ENCODE measurements around the gene SLC9A9. TPM values are rescaled to one million over a fixed set of nuclear protein-coding genes. Genes with fewer than 3 reads are reported as not detected.

SLC9A9 gene
- total and polyA plus RNA-seq, 2 of the 8 experiments (the other 6 are each of a cell fraction or from before 2014, with no cell fraction given) = 0.48 to 1.1 TPM

DNA sequence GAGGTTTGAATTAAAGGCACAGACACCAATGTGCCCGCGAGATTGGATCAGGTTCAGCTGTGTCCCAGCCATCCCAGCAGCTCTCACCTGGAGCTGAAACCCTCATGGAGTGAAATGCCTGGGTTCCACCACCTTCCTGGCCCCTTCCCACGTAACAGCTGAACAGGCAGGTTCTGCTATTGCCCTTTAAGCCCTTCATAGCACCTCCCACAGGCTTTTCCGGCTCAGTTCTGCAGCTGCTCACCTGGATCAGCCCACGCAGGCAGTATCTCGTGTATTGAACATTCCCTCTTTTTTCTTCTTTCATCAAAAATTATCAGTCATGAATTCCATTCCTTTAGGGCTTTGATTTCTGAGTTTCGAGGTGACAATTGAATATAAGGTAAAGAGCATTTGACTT is 129.8 kb downstream of the SLC9A9 start:
- H3K18ac ChIP-seq (ENCODE audit: extremely low read depth, low read length) = no peak overlapping the region
- H3K23ac ChIP-seq (ENCODE audit: insufficient read length) = no peak overlapping the region
- no peak overlapping the region for H3K14ac ChIP-seq (ENCODE audit: insufficient read length)
- H4K8ac ChIP-seq (ENCODE audit: extremely low read depth, insufficient read depth, low read length) = no peak overlapping the region
- 83% methylated on average over 7 of the region's 7 CpGs; no CpG with 5 or more reads in 1 of the 2 experiments for WGBS, 2 experiments (ENCODE audit: extremely low coverage in 1 of 2, insufficient coverage in 1 of 2, insufficient read length in 1 of 2, insufficient replicate concordance in 2 of 2, low coverage in 1 of 2, low lambda C conversion rate in 2 of 2, missing lambda C conversion rate in 1 of 2)
- H2BK20ac ChIP-seq (ENCODE audit: low read length) = no peak overlapping the region
- H3K79me2 ChIP-seq (ENCODE audit: control insufficient read depth in 1 of 2, insufficient read depth in 2 of 2, low read length in 2 of 2) = no peaks in the 10 kb centered on the region
- no peak overlapping the region for H3K4me3 ChIP-seq (ENCODE audit: extremely low read depth in 1 of 4, insufficient read depth in 2 of 4, low read depth in 3 of 4, low read length in 4 of 4)
- no peak for DNase-seq (ENCODE audit: low read depth in 1 of 2, low spot score in 2 of 2)
- H3K36me3 ChIP-seq (ENCODE audit: control insufficient read depth in 2 of 4, insufficient read depth in 4 of 4, low read length in 3 of 4) = no peaks in the 10 kb centered on the region
- no peak overlapping the region for H3K27ac ChIP-seq (ENCODE audit: low read depth, low read length)
- no peak overlapping the region for H3K56ac ChIP-seq (replicated peaks; ENCODE audit: insufficient read length, low read depth, low read length)
- H3K23me2 ChIP-seq (ENCODE audit: low read depth, low read length) = no peaks in the 10 kb centered on the region
- H3K9ac ChIP-seq (replicated peaks in 1 of 4; ENCODE audit: extremely low read depth in 1 of 4, low read depth in 3 of 4, low read length in 3 of 4) = no peak overlapping the region
- H2BK15ac ChIP-seq (ENCODE audit: low read length) = no peak overlapping the region
- H2AK5ac ChIP-seq (ENCODE audit: low read depth, low read length) = no peak overlapping the region
- no peaks in the 10 kb centered on the region for H3K9me3 ChIP-seq (ENCODE audit: insufficient read depth in 2 of 2, low read depth in 1 of 2, low read length in 1 of 2)
- no peaks in the 10 kb centered on the region for H4K20me1 ChIP-seq (replicated peaks in 1 of 2; ENCODE audit: control insufficient read depth in 1 of 2, insufficient read depth in 2 of 2, low read length in 2 of 2)
- no peaks in the 10 kb centered on the region for H3K79me1 ChIP-seq (ENCODE audit: low read depth, low read length)
- no peak for FAIRE-seq
- no peak overlapping the region for H2BK12ac ChIP-seq (ENCODE audit: low read depth, low read length)
- no peak overlapping the region for H2BK120ac ChIP-seq (replicated peaks; ENCODE audit: low read depth, low read length)
- TF ChIP-seq SP1 (IDR thresholded peaks at IDR 0.05; ENCODE audit: low read depth, low read length) = no peak
- no peak for TF ChIP-seq SUZ12 (IDR thresholded peaks at IDR 0.05; ENCODE audit: low read length)
- no peak for TF ChIP-seq NANOG (IDR thresholded peaks at IDR 0.05; ENCODE audit: insufficient read depth, low read depth, low read length, poor library complexity, severe bottlenecking)
- no peak for TF ChIP-seq TEAD4 (IDR thresholded peaks at IDR 0.05; ENCODE audit: low read depth, low read length)
- TF ChIP-seq JUND (IDR thresholded peaks at IDR 0.05; ENCODE audit: low read length) = no peak
- no peak for TF ChIP-seq KDM4A (IDR thresholded peaks at IDR 0.05; ENCODE audit: low read depth, low read length, severe bottlenecking)
- TF ChIP-seq RNF2 (IDR thresholded peaks at IDR 0.05; ENCODE audit: borderline replicate concordance, low read depth, low read length, missing control alignments, poor library complexity, severe bottlenecking) = no peak
- no peak for TF ChIP-seq BACH1 (IDR thresholded peaks at IDR 0.05; ENCODE audit: low read length)
- TF ChIP-seq TAF7 (optimal IDR thresholded peaks at IDR 0.05; ENCODE audit: borderline replicate concordance, low read depth, low read length) = no peak
- no peak overlapping the region for H4K5ac ChIP-seq (ENCODE audit: insufficient read length, low read depth, low read length)
- ChIA-PET POLR2A (ENCODE audit: partially characterized antibody) (no interaction called here), CTCF (ENCODE audit: partially characterized antibody) (interaction anchor here (0.6 to 2.2 kb wide), 4 partner anchors 9 to 1077 kb away, joined by 3 to 5 read pairs (median 4); no protein-coding TSS in a partner anchor)
- no peak overlapping the region for H2AFZ ChIP-seq (ENCODE audit: low read length)
- H3K4me1 ChIP-seq (replicated peaks in 1 of 4; ENCODE audit: control insufficient read depth in 3 of 4, insufficient read depth in 4 of 4, low read length in 3 of 4) = no peaks in the 10 kb centered on the region
- no peak overlapping the region for H4K91ac ChIP-seq (replicated peaks; ENCODE audit: insufficient read length, low read length)
- H2BK5ac ChIP-seq (ENCODE audit: low read depth, low read length) = no peak overlapping the region
- no peak overlapping the region for H3K4me2 ChIP-seq (ENCODE audit: insufficient read depth in 1 of 2, low read depth in 2 of 2, low read length in 2 of 2)
- no peak overlapping the region for H3K4ac ChIP-seq (replicated peaks; ENCODE audit: insufficient read length, low read depth, low read length)
- H3K27me3 ChIP-seq (replicated peaks in 1 of 4; ENCODE audit: control insufficient read depth in 3 of 4, extremely low read depth in 1 of 4, insufficient read depth in 3 of 4, low read length in 3 of 4) = no peaks in the 10 kb centered on the region
